NCI-H226 (cell line): ENCODE results near the gene LDLR.
A peak's percentile ranks its signal among the peaks of the same experiment; 100 is the strongest.

Experiments
- DNase-seq: peaks from one replicate; pipeline ENCODE4 v3.0.0-alpha.2; 2015

LDLR gene

DNA sequence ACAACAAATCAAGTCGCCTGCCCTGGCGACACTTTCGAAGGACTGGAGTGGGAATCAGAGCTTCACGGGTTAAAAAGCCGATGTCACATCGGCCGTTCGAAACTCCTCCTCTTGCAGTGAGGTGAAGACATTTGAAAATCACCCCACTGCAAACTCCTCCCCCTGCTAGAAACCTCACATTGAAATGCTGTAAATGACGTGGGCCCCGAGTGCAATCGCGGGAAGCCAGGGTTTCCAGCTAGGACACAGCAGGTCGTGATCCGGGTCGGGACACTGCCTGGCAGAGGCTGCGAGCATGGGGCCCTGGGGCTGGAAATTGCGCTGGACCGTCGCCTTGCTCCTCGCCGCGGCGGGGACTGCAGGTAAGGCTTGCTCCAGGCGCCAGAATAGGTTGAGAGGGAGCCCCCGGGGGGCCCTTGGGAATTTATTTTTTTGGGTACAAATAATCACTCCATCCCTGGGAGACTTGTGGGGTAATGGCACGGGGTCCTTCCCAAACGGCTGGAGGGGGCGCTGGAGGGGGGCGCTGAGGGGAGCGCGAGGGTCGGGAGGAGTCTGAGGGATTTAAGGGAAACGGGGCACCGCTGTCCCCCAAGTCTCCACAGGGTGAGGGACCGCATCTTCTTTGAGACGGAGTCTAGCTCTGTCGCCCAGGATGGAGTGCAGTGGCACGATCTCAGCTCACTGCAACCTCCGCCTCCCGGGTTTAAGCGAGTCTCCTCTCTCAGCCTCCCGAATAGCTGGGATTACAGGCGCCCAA is at the start of gene LDLR:
Gene LDLR, plus strand, starts transcription at position 210 of the 760 bp plus-strand sequence. Its CDS starts 86 bp downstream, at position 296.
- DNase-seq = peak; percentile 91

DNA sequence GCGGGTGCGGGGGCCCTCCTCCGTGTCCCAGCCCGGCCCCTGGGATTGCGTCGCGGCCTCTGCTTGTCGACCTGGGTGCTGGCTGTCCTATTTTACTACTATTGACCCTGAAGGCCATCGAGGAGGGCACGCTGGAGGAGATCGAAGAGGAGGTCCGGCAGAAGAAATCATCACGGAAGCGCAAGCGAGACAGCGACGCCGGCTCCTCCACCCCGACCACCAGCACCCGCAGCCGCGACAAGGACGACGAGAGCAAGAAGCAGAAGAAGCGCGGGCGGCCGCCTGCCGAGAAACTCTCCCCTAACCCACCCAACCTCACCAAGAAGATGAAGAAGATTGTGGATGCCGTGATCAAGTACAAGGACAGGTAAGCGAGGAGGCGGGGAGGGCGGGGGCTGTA is 48.1 kb upstream of the LDLR start:
- DNase-seq = no peak

DNA sequence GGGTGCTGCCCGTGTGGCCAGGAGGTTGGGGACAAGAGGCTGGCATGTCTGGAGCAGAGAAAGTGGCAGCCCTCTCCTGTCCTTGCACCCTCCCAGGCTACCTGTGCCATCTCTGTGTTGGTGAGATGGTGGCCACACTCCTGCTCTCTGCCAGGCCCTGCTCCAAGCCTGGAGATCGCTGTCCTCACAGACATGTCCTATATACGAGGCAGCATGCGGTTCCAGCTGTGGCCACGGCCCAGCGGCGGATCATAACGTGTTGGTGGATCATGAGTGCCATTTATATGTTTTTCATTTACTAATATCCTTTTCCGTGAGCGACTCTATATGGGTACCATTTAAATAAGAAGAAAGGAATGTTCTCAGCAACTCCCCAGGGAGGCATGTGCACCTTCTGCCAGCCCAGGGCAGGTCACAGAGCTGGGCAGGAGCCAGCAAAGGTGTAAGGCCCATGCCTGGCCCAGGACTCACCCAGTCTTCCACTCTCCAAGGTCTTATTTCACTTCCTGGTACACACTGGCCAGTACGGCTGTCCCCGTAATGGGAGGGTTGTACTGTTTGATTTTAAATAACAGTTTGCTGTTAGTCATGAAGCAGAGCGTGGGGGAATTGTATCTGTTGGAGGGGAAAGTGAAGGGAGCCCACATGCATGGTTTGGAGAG is 47.2 kb upstream of the LDLR start:
- no peak for DNase-seq

DNA sequence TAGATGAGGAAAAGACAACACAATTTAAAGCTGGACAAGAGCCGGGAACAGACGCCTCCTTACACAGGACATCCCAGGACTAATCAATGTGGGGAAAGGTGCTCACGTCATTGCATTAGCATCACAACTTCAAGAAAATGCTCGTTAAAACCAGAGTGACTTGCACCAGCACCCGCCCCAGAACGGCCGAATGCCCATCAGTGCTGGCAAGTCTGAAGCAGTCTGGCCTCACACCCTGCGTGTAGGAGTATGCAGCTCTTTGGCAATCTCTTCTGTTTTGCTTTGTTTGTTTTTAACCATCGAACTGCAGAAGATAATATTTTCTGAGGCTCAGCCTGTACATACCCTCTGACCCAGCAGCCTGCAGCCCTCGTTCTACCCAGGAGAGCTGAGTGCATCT is 44.8 kb upstream of the LDLR start:
- DNase-seq = no peak

DNA sequence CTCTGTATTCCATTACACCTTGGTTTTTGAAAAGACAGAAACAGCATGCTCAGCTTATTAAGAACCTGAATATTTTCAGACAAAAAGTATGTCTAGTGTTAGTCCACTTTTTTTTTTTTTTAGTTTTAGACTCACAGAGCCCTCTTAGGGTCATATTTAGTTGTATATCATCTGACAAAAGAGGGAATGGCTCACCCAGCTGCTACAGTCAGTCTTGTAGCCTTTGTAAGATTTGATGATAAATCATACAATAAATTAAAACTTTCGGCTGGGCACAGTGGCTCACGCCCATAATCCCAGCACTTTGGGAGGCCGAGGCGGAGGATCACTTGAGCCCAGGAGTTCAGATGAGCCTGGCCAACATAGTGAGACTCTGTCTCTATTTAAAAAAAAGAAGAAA is 43.7 kb upstream of the LDLR start:
- DNase-seq = no peak

DNA sequence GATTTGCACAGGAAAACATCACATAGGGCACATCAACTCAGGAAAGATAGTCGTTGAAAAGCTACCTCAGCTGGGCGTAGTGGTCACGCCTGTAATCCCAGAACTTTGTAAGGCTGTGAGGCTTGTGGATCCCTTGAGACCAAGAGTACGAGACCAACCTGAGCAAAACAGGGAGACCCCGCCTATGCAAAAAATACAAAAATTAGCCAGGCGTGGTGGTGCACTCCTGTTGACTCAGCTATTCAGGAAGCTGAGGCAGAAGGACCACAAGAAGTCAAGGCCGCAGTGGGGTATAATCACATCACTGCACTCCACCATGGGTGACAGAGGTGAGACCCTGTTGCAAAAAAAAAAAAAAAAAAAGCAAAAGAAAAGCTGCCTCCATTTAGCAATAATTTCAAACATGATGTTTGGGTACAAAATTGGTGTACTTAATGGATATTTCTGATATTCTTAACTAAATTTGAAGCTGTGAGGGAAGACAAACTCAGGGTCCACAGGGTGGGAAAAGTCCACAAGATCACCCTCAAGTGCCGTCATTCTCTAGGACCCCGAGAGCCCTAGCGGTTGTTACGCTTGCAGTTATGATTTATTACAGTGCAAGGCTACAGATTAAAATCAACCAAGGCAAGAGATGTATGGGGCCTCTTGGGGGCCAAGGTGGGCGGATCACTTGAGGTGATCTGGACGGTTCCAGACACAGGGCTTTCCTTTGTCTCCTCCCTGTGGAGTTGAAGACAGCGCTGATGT is 42.5 kb upstream of the LDLR start:
- no peak for DNase-seq

DNA sequence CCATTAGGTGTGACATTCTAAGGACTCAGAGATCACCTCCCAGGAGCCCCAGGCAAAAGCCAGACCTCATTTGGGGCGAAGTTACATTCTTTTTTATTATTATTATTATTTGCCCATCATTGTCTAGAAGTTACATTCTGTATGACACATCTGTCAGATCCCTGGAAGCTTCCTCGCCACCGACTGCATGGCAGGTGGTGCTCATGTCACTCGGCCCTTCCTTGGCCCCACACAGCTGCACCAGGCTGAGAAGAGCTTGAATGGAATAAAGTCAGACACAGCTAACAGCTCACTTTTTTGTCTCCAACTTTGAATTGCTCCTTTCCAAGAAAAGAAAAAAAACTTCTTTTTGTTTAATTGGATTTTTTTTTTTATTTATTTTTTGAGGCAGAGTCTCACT is 41.4 kb upstream of the LDLR start:
- DNase-seq = no peak

DNA sequence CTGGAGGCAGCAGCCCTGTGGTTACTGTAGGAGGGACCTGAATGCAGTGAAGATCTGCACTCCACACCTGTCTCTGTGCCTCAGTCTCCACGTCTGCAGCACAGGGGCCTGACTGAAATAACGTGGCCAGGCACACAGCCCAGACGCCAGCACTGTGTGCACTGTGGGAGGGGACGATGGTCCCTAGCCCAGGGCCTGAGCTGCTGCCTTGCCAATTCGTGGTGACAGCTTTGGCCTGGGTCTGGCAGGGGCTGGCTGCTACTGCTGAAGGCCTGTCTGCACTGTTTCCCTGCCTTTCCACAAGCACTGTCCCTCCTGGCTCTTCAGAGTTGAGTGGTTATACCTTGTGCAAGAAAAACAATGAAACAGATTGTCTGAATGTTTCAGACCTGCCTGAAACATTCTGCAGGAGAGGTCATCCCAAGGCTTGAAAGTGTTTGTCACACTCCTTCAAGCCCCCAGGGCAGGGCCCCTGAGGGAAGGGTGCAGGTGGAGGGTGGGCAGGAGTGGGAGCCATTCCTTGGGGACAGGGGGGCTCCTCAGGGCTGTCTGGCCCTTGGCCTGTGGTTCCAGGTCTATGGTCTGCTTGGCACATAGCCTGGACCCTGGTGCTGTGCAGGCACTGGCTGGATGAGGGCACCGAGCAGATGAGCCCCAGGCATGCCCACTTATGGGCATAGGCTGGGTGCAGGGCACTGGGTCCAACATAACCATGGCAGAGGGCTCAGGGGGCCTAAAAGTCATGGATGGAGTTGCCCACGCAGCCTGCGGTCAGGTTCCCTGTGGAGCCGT is 38.7 kb upstream of the LDLR start:
- no peak for DNase-seq

DNA sequence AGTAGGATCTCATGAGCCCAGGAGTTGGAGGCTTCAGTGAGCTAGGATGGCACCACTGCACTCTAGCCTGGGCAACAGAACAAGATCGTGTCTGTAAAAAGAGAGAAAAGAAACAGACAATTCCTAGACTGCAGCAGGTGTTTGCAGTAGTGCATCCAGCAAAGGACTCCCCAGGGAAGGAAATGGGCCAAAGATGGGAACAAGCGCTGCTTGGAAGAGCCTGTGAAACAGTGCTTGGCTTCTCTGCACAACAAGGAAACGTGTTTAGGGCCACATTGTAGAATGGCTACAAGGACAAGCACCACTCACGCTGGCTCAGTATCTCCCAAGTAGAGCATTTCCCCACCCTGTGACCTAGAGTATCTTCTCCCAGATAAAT is 35.5 kb upstream of the LDLR start:
- DNase-seq = no peak

DNA sequence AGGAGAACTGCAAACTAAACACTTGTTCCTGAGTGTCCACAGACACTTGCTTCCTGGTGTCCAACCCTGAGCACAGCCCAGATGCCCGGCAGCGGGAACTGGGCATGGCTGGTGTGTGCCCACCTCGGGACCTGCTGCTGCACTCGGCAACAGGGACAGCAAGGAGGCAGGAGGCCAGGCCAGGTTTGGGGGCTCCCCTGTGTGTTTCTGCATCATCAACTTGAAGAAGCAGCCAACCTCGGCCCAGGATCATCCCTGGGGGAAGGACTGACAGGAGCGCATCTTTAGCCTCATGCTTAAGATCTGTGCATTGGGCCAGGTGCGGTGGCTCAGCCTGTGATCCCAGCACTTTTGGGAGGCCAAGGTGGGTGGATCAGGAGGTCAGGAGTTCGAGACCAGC is 35.1 kb upstream of the LDLR start:
- no peak for DNase-seq

DNA sequence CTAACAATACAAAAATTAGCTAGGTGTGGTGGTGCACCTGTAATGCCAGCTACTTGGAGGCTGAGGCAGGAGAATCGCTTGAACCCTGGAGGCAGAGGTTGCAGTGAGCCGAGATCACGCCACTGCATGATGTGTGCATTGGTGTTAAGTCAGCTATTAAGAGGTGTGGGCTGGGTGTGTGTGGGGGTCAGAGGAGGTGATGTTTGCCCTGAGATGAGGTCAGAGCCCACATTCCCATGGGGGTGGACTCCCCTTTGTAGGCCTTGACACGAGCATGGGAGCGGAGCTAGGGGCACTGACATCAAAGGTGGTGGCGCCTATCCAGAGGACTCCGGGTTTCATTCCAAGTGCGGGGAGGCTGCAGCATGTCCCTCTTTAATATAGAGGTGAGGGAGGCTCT is 34.6 kb upstream of the LDLR start:
- no peak for DNase-seq

DNA sequence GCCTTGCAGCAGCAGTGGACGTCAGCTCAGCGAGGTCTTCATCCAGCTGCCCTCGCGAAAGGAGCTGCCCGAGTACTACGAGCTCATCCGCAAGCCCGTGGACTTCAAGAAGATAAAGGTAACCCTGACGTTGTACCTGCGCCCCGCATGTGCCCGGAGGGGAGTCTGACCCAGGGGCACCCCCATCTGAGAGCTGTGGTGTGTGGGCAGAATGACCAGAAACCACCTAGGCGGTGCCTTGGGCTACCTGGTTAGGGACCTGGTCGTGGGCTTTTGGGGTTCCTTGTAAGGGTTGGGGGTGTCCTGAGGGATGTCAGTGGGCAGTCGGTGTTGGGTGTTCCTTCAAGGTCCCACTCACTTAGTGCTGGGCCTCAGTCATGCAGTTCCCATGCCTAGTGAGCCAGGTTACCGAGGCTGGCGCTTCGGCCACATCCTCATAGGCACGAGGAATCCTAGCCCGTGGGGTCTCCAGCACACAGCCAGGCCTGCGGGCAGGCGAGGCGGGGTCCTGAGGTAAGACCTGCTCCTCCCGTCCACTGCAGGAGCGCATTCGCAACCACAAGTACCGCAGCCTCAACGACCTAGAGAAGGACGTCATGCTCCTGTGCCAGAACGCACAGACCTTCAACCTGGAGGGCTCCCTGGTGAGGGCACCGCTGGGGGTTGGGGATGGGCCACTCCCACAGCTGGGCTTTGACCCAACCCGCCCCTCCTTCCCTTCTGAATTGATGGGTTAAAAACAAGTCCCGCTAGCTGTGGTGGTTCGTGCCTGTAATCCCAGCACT is 30.8 kb upstream of the LDLR start:
- no peak for DNase-seq

DNA sequence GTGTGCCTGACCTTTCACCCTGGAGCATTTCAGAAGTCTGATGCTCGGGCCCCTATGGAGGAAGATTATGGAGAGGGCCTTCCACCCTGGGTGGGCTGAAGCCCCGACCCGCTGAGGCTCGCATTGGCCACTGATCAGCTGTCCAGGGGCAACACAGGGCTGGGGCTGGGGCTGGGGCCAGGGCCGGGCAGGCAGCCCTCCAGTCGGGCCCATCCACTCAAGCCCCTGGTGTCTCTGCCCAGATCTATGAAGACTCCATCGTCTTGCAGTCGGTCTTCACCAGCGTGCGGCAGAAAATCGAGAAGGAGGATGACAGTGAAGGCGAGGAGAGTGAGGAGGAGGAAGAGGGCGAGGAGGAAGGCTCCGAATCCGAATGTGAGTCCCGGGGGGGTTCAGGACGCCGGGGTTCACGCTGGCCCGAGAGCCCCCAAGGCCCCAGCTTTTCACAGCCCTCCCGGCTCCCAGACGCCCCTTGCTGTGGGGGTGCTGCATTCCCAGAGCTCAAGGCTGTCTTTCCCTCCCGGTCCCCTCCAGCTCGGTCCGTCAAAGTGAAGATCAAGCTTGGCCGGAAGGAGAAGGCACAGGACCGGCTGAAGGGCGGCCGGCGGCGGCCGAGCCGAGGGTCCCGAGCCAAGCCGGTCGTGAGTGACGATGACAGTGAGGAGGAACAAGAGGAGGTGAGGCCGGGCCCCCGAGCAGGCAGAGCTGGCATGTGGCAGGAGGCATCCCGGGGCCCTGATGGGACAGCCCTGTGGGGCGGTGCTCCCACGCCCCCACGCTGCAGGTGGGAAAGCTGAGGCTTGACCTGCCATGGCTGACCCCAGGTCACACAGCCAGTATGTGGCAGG is 29.5 kb upstream of the LDLR start:
- DNase-seq = no peak

DNA sequence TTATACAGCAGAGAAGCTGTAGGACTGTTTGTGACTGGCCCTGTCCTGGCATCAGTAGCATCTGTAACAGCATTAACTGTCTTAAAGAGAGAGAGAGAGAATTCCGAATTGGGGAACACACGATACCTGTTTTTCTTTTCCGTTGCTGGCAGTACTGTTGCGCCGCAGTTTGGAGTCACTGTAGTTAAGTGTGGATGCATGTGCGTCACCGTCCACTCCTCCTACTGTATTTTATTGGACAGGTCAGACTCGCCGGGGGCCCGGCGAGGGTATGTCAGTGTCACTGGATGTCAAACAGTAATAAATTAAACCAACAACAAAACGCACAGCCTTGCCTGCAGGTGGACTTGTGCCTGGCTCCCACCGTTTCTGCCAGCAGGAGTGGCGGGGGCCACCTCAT is 27.3 kb upstream of the LDLR start:
- no peak for DNase-seq

DNA sequence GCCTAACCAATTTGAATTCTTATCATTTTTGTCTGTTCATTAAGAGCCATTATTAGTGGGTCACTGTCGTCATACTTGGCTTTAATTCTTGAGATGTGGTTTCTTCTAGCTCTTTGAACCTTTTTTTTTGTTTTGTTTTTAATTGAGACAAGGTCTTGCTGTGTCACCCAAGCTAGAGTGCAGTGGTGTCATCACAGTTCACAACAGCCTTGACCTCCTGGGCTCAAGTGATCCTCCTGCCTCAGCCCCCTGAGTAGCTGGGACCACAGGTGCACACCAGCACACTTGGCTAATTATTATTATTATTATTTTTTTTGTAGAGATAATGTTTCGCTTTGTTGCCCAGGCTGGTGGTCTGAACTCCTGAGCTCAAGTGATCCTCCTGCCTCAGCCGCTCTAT is 25.8 kb upstream of the LDLR start:
- DNase-seq = no peak

DNA sequence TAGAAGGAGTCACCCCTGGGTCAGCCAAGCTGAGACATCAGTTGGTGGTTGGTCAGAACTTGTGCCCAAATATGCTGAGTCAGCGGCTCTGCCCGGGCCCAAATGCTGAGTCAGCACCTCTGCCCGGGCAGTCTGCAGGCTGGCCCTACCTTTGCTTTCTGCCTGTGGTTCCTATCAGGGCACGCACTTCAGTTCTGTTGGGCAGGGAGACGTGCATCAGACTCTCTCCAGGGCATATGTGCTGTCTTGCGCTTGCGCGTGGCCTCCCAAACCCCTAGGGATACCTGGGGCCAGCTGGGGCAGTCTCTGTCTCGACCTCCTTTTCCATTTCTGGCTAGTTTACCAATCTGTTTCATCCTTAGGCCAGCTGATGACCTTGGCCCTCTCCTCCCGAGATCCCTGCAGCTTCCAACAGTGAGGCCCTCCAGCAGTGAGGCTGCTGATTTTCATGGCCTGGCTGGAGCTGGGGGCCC is 24.4 kb upstream of the LDLR start:
- DNase-seq = peak; percentile 36

DNA sequence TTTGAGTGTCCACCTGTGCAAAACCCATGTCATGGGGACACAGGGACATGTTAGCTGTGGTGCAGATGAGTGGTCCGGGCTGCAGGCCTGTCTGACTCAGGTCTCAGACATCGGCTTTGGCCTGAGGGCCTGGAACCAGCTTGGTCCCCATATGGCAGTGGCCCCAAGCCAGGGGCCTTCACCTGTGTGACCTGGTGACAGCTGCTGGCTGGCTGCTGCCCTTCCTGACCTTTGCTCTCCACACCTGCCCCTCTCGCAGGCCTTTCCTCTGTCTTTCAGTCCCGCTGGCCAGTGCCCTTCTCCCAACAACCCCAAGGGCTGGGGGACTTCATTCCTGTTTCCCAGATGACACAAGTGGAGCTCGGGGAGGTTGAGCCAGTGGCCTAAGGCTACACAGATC is 22.9 kb upstream of the LDLR start:
- DNase-seq = no peak

DNA sequence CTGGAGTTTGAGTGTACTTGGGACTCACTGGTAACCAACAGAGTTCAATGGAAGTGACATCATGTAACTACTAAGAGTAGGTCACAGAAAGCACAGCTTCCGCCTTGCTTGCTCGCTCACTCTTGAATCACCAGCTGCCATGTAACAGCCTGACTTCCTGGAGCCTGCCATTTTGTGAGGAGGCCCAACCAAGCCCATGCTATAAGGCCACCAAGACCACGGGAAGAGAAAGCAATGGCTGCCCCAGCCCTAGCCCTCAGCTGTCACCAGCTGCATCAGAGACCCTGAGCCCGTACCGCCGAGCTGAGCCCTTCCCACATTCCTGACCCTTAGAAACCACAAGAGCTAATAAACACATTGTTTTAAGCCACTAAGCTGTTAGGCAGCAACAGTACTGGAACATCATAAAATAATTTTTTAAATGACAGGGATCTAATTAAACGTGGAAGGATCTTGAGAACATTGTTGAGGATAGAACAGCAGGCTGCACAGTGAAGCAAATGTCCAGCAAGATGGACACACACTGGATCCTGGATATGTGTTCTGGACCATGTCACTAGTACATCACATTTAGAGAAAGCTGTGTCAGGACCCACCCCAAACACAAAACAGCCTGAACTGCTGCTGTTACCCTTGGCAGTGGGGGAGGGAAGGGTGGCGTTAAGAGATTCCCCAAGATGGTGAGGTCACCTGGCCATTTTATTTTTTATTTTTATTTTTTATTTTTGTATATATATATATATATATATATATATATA is 21.7 kb upstream of the LDLR start:
- no peak for DNase-seq

DNA sequence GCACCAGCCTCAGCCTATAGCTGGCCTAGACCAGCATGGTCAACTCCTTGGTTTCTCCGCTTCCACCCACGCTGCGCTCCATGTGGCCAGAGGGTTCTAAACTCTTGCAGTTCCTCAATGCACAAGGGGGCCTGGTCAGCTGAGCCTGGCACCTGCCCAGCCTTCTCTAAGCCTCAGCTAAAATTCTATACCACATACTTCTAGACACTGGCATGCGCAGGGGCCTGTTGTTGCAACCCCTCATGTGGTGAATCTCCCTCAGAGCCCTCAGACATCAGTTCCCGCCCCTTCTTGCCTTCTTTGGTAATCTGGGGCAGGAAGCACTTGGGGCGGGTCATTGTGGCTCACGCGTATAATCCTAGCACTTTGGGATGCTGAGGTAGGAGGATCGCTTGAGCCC is 19.7 kb upstream of the LDLR start:
- no peak for DNase-seq

DNA sequence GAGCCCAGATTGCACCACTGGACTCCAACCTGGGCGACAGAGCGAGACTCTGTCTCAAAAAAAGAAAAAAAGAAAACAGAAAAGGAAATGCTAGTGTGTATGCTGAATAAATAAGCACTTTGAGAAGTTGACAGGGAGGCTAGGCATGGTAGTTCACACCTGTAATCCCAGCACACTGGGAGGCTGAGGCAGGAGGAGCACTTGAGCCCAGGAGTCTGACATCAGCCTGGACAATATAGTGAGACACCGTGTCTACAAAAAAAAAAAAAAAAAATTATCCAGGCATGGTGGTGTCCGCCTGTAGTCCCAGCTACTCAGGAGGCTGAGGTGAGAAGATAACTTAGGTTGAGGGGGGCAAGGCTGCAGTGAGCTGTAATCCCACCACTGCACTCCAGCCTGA is 19.1 kb upstream of the LDLR start:
- DNase-seq = no peak

DNA sequence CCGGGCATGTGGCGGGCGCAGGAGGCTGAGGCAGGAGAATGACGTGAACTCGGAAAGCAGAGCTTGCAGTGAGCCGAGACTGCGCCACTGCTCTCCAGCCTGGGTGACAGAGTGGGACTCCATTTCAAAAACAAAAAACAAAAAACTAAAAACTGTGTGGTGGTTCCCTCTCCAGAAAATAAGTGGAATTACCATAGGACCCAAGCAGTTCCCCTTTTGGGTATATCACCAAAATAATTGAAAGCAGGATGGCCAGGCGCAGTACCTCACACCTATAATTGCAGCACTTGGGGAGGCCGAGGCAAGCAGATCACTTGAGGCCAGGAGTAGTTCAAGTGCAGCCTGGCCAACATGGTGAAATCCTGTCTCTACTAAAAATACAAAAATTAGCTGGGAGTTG is 15.7 kb upstream of the LDLR start:
- DNase-seq = no peak
